H1 (cell line): ENCODE data around the gene RPL7A. TPM values are rescaled to one million over a fixed set of nuclear protein-coding genes. Genes with fewer than 3 reads are reported as not detected.
A peak's percentile ranks its signal among the peaks of the same experiment; 100 is the strongest.

Source experiments
- ATF2 ChIP-seq: IDR thresholded peaks from 2 replicates; pipeline ENCODE4 v1.6.1; 2012; ENCODE audit warnings: low read length, inconsistent platforms
- BCL11A ChIP-seq, 2 experiments: IDR thresholded peaks; one replicate each; pipeline ENCODE4 v1.6.1; 2011; ENCODE audit warnings: low read depth in 2 of 2, low read length in 2 of 2, mild to moderate bottlenecking in 2 of 2
- CEBPB ChIP-seq: IDR thresholded peaks from 2 replicates; pipeline ENCODE4 v1.6.1; 2012; ENCODE audit warnings: low read depth, low read length
- CTBP2 ChIP-seq: IDR thresholded peaks from 2 replicates; pipeline ENCODE4 v1.7.0; 2011; ENCODE audit warnings: borderline replicate concordance, mild to moderate bottlenecking, moderate library complexity, mixed read lengths, low read length; ENCODE audit not compliant: insufficient read depth, insufficient read length
- EGR1 ChIP-seq: IDR thresholded peaks from 2 replicates; pipeline ENCODE4 v1.6.1; 2011; ENCODE audit warnings: low read depth, low read length, borderline replicate concordance
- EP300 ChIP-seq, 2 experiments: IDR thresholded peaks; 1 replicate in 1 of 2; 2 replicates in 1 of 2; pipeline ENCODE4 v1.6.1; 2011 to 2012; ENCODE audit warnings: low read depth in 2 of 2, low read length in 2 of 2, mild to moderate bottlenecking in 2 of 2, borderline replicate concordance in 1 of 2, inconsistent platforms in 1 of 2, moderate library complexity in 1 of 2
- EZH2 ChIP-seq: fragments of 200-600 bp; sonication (generic); IDR thresholded peaks from 2 replicates; pipeline ENCODE4 v1.7.1; 2012; ENCODE audit warnings: low read depth, mild to moderate bottlenecking, moderate library complexity, low read length, inconsistent platforms; ENCODE audit not compliant: severe bottlenecking
- FOSL1 ChIP-seq: IDR thresholded peaks from 2 replicates; pipeline ENCODE4 v1.6.1; 2011; ENCODE audit warnings: mild to moderate bottlenecking, low read depth, low read length, moderate library complexity; ENCODE audit not compliant: insufficient read depth
- KDM1A ChIP-seq: fragments of 200-600, 300-600 bp; sonication (generic); IDR thresholded peaks from 2 replicates; pipeline ENCODE4 v1.7.1; 2016; ENCODE audit warnings: mild to moderate bottlenecking, low read length, borderline replicate concordance
- MAFK ChIP-seq: IDR thresholded peaks from 2 replicates; pipeline ENCODE4 v1.6.1; 2012; ENCODE audit warnings: low read depth, mild to moderate bottlenecking, improper control_type of control experiment, low read length
- PHF8 ChIP-seq: fragments of 200-600 bp; sonication (generic); conservative IDR thresholded peaks from 2 replicates; pipeline ENCODE4 v1.7.1; 2012; ENCODE audit warnings: low read depth, mild to moderate bottlenecking, inconsistent platforms, low read length, moderate library complexity
- POLR2AphosphoS5 ChIP-seq: IDR thresholded peaks from 2 replicates; pipeline ENCODE4 v1.6.1; 2011; ENCODE audit warnings: low read depth, low read length
- POU5F1 ChIP-seq: IDR thresholded peaks from 2 replicates; pipeline ENCODE4 v1.6.1; 2011; ENCODE audit warnings: low read depth, mild to moderate bottlenecking, low read length, moderate library complexity
- RAD21 ChIP-seq, 2 experiments: IDR thresholded peaks in 1 of 2; conservative IDR thresholded peaks in 1 of 2; 2 replicates each; pipeline ENCODE4 v1.6.1; 2011; ENCODE audit warnings: low read depth in 2 of 2, low read length in 2 of 2, improper control_type of control experiment in 1 of 2, inconsistent platforms in 1 of 2, mild to moderate bottlenecking in 1 of 2, moderate library complexity in 1 of 2
- RFX5 ChIP-seq: IDR thresholded peaks from 2 replicates; pipeline ENCODE4 v1.6.1; 2011; ENCODE audit warnings: low read depth, low read length, improper control_type of control experiment, borderline replicate concordance
- SIN3A ChIP-seq, 2 experiments: IDR thresholded peaks in 1 of 2; conservative IDR thresholded peaks in 1 of 2; 2 replicates each; pipeline ENCODE4 v1.6.1; 2011 to 2012; ENCODE audit warnings: low read length in 2 of 2, improper control_type of control experiment in 1 of 2, low read depth in 1 of 2, mild to moderate bottlenecking in 1 of 2
- SP2 ChIP-seq: IDR thresholded peaks from 2 replicates; pipeline ENCODE4 v1.6.1; 2012; ENCODE audit warnings: mild to moderate bottlenecking, low read length, inconsistent platforms
- SRF ChIP-seq: IDR thresholded peaks from 2 replicates; pipeline ENCODE4 v1.6.1; 2011; ENCODE audit warnings: mild to moderate bottlenecking, low read depth, low read length, moderate library complexity
- TEAD4 ChIP-seq: IDR thresholded peaks from 2 replicates; pipeline ENCODE4 v1.6.1; 2012; ENCODE audit warnings: low read depth, low read length, inconsistent platforms, mixed read lengths
- ZNF274 ChIP-seq: IDR thresholded peaks from 2 replicates; pipeline ENCODE4 v1.7.0; 2012; ENCODE audit warnings: low read length, borderline replicate concordance; ENCODE audit errors: extremely low read depth
- polyA plus RNA-seq, 7 experiments: library from polyadenylated mRNA; depleted of rRNA in 3 of 7; stranded (reverse) in 5 of 7; unstranded in 2 of 7; fragments of >200 nt in 5 of 7; fragments of 200-250 nt in 2 of 7; gene quantifications; 1 replicate in 5 of 7; 2 replicates in 1 of 7; 4 replicates in 1 of 7; pipeline versions ENCODE4 v1.2.1 to v1.2.3, GENCODE V29; 2011 to 2013; ENCODE audit warnings: missing spikeins in 2 of 7, mixed read lengths in 2 of 7
- total RNA-seq: library from RNA; stranded (reverse); fragmentation: NEBNext Ultra II Directional; extraction: Animal tissue kit (Norgen Biotek cat#: 25700); gene quantifications from 2 replicates; pipeline ENCODE4 v1.2.1, GENCODE V29; 2021
- TF ChIP-seq, protein P1 (sequence below): IDR thresholded peaks from 2 replicates; pipeline ENCODE4 v1.6.1; 2012; ENCODE audit warnings: inconsistent platforms

Gene RPL7A
- total and polyA plus RNA-seq, 2 of the 8 experiments (the other 6 are each of a cell fraction or from before 2014, with no cell fraction given): 2,578 to 2,783 TPM

DNA sequence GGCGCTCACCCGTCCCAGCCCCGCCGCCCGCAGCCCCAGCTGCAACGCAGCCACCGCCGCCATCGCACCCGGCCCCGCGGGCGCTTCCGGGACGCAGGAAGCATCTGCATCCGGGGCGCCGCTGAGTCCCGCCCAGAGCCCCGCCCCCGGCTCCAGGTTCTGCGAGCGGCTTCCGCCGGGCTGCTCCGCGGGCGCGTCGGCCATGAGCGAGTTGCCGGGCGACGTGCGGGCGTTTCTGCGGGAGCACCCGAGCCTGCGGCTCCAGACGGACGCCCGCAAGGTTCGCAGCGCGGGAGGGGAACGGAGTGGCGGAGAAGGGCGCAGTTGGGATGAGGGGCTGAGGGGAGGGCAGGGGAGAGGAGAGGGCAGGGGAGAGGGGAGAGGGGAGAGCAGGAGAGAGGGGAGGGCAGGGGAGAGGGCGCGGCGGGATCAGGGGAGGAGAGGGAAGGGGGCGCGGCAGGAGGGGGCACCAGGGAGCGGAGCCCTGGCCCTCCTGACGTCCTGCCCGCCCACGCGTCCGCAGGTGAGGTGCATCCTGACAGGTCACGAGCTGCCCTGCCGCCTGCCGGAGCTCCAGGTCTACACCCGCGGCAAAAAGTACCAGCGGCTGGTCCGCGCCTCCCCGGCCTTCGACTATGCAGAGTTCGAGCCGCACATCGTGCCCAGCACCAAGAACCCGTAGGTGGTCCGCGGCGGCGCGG lies 8.5 kb downstream of the RPL7A start, which contains the start of the genes SURF1 and SURF2 (continued):
- TF ChIP-seq RAD21 (IDR thresholded peaks at IDR 0.05 in 1 of 2, conservative IDR thresholded peaks at IDR 0.05 in 1 of 2; ENCODE audit: low read depth in 2 of 2, low read length in 2 of 2): no peak
- no peak for TF ChIP-seq EZH2
- no peak for TF ChIP-seq MAFK
- no peak for TF ChIP-seq BCL11A (IDR thresholded peaks at IDR 0.05; ENCODE audit: low read depth in 2 of 2, low read length in 2 of 2)
- TF ChIP-seq SRF: peak; percentile 43; the same call in 1 of the 2 replicates
- TF ChIP-seq RFX5: no peak
- TF ChIP-seq ATF2: no peak
- no peak for TF ChIP-seq SP2
- no peak for TF ChIP-seq FOSL1
- TF ChIP-seq SIN3A (conservative IDR thresholded peaks at IDR 0.05 in 1 of 2, IDR thresholded peaks at IDR 0.05 in 1 of 2; ENCODE audit: low read depth in 1 of 2, low read length in 2 of 2): peak; percentile 51 to 92; a peak in 2 of 4 replicates
- no peak for TF ChIP-seq TEAD4
- peak; percentile 95 for TF ChIP-seq EGR1
- TF ChIP-seq KDM1A: no peak
- TF ChIP-seq EP300 (IDR thresholded peaks at IDR 0.05; ENCODE audit: borderline replicate concordance in 1 of 2, low read depth in 2 of 2, low read length in 2 of 2): no peak
- peak; percentile 87 for TF ChIP-seq PHF8
- TF ChIP-seq CTBP2: no peak
- no peak for TF ChIP-seq POLR2AphosphoS5
- no peak for TF ChIP-seq POU5F1
- TF ChIP-seq ZNF274: no peak
- TF ChIP-seq, protein P1, sequence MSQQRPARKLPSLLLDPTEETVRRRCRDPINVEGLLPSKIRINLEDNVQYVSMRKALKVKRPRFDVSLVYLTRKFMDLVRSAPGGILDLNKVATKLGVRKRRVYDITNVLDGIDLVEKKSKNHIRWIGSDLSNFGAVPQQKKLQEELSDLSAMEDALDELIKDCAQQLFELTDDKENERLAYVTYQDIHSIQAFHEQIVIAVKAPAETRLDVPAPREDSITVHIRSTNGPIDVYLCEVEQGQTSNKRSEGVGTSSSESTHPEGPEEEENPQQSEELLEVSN: peak; percentile 45; the same call in 1 of the 2 replicates
- no peak for TF ChIP-seq CEBPB
